Stimulated activated CD4-positive, alpha-beta T cell treated with anti-CD3 and anti-CD28 coated beads, Interleukin-4, amount 100 ng/mL, for 48 hours (primary cell): ENCODE measurements around the gene PLPP3.
"Not testable (repeated sequence)": the region's sequence is repeated elsewhere in the genome, so short reads cannot be mapped to it uniquely, and the experiment has no call there.

Experiments
- DNase-seq, 2 donors: peaks; one replicate each; pipeline ENCODE4 v3.0.0-alpha.2; 2020; ENCODE audit warnings: low read depth in 2 of 2

PLPP3 gene

DNA sequence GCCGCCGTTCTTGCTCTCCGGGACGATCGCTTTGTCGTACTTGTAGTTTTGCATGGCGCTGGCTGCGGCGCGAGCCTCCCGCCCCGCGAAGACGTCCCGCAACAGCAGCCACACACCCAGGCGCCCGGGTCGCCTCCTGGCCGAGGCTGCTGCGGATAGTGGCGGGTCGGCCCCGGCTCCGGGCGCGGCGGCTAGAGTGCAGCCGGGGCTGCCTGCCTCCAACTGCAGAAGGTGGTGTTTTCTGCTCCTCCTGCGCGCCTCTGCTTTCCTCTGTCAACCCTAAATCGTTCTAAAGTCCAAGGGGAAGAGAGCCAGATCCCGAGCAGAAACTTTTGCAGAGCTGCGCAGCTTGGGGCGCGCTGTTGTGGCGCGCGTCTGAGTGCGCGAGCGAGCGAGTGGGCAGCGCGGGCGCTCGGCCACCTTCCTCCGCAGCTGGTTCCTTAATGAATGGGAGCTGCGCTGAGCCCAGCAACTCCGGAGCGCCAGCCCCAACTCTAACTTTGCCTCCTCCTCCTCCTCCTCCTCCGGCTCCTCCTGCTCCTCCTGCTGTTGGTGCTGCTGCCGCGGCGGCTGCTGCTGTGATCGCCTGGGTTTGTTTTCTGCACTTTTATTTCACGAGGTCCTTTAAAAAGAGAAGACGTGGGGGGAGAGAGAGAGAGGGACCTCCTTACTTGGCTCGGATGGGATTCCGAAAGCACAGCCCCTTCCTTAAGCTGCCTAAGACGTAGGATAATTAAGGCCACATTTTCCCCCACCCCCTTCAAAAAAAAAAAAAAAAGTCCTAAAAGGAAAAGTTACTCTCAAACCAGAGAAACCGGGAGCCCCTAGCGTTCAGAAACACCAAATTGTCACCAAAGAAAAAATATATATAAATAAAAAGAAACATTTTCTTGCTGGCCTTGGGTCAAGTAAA is at the start of gene PLPP3:
Gene PLPP3 (minus strand): TSS at position 601 of the 913 bp plus-strand sequence. CDS start 547 bp downstream, at position 54.
- DNase-seq: no peak

DNA sequence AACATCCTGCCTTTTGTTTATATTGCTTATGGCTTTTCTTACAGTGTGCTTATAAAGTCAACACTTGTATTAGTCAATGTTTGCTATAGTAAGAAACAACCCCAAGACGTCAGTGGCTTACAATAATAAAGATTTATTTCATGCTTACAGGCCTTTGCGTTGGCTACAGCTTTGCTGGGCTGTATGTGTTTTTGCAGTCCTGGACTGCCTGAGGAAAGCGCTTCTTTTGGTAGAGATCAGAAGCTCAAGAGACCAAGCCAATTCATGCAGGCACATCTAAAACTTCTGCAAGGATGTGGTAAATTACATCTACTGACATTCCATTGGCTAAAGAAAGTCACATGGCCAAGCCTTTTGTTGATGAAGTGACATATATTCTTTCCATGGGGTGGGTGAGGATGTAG is 48.3 kb upstream of the PLPP3 start:
- DNase-seq: no peak

DNA sequence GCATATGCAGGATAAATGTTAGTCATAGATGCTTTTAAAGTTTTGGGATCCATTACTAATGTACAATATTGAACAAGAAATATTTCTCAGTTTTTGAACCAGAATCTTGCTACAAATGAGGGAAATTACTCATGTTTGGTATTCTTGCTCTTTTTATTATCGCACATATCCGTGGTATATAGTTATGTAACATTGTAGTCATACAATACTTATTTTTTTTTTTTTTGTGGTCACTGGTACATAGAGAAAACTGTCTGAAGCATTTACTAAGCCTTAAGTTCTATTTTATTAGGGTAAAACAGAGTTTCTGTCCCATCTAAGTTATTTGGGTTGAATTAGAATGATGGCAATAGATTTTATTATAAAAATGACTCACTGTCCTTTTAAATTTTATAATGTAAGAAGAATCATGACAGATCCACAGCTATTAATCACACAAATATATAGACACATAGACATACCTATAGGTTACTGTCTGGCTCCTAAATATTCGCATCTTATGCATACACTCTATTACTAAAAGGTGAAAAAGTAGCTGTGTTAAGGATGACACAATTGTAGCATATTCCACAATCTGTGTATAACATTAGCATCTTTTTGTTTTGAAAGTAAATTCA is 47.8 kb upstream of the PLPP3 start:
- no peak for DNase-seq

DNA sequence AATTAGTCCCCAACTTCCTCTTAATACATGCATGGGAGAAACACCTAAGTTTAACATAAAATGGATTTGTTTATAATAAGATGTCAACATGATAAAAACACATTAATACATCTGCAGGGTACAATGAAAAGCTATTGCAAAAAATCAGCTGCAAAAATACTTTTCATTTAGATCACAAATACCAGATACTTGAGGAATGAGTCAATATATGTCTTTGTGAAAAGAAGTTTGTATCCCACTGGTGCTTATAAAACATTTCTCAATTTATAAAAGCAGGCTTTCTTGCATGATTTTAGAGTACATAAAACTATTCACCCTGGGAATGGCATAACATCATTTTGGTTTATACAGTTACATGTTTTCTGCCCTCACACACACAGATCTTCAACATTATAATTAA is 47.2 kb upstream of the PLPP3 start:
- no peak for DNase-seq

DNA sequence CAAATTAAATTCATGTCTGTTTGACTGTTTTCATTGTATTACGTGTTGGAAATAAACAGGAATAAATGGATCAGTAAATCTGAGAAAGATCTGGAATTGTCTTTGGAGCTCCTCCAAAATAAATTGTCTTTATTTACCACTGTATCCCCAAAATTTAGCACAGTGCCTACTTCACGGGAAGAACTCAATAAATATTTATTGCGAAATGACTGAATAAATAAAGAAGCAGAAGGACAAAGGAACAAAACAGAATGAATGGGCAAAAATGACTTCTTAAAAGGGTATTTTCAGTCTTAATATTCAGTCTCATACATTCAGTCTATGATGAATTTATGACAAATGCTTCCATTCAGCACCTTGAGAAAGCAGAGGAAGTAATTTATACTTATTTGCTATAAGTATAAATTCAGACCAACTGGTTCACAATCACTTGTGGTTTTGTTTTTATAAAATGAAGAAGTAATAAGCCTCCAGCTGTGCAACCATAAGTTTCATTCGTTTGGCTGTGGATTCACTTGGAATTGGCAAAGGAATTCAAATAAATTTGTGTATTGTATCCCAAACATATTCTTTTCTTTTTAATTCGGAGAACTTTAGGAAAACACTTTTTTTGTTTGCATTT is 46.6 kb upstream of the PLPP3 start:
- no peak for DNase-seq

DNA sequence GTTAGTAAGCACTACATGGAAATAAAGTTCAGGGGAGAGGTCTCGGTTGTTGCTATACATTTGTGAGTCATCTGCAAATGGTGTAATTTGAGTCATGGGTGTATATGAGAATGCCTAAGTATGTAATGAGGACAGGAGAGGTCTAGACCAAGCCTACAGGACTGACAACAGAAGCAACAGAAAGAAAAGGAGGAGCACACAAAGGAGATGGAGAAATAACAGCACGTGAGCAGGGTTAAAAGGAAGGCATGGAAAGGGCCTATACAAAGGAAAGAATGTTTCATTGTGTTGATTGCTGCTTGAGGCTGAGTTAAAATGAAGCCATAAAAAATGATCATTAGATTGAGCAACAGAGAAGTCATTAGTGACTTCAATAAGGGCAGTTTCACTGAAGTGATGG is 37.8 kb upstream of the PLPP3 start:
- DNase-seq: no peak

DNA sequence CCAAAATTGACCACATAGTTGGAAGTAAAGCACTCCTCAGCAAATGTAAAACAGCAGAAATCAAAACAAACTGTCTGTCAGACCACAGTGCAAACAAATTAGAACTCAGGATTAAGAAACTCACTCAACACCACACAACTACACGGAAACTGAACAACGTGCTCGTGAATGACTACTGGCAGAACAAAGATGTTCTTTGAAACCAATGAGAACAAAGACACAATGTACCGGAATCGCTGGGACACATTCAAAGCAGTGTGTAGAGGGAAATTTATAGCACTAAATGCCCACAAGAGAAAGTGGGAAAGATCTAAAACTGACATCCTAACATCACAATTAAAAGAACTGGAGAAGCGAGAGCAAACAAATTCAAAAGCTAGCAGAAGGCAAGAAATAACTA is 31.4 kb upstream of the PLPP3 start:
- not testable (repeated sequence) for DNase-seq

DNA sequence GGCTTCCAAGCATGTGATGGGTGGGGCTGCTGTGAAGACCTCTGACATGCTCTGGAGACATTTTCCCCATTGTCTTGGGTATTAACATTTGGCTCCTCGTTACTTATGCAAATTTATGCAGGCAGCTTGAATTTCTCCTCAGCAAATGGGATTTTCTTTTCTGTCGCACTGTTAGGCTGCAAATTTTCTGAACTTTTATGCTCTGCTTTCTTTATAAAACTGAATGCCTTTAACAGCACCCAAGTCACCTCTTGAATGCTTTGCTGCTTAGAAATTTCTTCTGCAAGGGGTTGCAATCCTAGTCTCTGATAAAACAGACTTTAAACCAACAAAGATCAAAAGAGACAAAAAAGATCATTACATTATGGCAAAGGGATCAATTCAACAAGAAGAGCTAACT is 30.7 kb upstream of the PLPP3 start:
- DNase-seq: not testable (repeated sequence)

DNA sequence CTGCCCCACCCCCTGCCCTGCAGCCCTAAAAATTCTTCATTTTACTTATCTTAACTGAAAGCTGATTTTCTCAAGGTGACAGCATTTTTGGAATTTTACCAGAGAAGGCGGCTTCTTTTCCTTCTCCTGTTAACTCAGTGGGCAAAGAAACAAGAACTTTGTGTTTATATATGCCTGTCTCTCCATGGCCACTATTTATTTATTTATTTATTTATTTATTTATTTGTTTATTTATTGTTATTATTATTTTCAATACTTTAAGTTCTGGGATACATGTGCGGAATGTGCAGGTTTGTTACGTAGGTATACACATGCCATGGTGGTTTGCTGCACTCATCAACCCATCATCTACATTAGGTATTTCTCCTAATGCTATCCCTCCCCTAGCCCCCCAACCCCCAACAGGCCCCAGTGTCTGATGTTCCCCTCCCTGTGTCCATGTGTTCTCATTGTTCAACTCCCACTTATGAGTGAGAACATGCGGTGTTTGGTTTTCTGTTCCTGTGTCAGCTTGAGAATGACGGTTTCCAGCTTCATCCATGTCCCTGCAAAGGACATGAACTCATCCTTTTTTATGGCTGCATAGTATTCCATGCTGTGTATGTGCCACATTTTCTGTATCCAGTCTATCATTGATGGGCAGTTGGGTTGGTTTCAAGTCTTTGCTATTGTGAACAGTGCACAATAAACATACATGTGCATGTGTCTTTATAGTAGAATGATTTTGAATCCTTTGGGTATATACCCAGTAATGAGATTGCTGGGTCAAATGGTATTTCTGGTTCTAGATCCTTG is 16.2 kb upstream of the PLPP3 start:
- not testable (repeated sequence) for DNase-seq

DNA sequence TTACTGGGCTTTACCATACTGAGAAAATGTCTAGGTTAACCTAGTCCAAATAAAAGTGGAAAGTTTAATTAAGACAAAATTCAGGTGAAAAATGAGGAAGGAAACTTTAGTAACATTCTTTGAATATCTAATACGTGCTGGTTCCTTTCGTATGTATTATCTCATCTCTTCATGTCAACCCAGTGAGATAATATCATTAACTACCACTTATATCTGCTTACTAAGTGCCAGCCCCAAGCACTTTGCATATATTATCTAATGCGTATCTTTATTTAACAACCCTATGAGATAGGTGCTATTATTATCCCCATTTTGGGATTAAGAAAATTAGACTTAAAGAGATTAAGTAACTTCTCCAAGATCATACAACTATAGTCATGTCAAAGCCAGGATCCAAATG is 12.5 kb upstream of the PLPP3 start:
- DNase-seq: no peak

DNA sequence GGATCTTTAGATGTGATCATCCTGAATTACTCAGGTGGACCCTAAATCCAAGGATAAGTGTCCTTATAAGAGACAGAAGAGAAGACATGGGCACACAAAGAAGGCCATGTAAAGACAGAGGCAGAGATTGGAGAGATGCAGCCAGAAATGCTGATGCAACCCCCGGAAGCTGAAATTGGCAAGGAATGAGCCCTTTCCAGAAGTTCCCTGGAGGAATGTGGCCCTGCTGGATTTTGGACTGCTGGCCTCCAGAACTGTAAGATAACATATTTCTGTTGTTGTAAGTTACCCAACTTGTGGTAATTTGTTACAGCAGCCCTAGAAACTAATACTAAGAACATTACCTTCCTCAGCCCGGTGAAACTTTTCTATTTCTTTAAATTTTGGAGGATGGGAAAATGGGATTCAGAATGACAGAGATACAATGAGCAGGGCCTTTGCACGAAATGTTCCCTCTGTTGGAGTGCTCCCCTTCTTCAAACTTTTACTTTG is 11.2 kb upstream of the PLPP3 start:
- DNase-seq: no peak

DNA sequence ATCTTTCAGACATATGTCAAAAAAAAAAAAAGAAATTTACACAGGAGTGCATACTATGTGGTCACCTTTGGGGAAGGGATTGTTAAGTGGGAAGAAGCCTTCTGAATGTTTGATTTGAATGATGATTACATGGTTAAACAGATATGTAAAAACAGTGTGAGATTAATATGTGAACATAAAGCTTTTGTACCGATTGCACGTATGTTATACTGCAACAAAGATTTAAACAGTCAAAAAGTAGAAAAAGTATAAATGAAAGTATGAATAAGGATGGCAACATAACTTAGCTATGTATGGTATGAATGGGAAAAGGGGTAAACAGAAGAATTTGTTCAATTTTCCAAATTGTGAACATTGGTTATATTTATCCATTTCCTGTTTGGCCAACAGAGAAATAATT is 10.0 kb upstream of the PLPP3 start:
- DNase-seq: no peak

DNA sequence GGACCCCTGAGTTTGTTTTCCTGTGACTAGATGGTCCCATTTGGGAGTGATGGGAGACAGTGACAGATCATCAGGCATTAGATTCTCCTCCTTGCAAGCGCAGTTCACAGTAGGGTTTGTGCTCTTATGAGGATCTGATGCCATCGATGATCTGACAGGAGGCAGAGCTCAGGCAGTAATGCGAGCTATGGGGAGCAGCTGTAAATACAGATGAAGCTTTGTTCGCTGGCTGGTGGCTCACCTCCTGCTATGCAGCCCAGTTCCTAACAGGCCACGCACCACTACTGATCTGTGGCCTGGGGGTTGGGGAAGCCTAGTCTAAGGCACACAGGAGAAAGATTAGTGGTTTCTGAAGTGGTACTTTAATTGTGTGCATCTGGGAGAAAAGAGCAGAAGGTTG is 7.1 kb upstream of the PLPP3 start:
- DNase-seq: no peak

DNA sequence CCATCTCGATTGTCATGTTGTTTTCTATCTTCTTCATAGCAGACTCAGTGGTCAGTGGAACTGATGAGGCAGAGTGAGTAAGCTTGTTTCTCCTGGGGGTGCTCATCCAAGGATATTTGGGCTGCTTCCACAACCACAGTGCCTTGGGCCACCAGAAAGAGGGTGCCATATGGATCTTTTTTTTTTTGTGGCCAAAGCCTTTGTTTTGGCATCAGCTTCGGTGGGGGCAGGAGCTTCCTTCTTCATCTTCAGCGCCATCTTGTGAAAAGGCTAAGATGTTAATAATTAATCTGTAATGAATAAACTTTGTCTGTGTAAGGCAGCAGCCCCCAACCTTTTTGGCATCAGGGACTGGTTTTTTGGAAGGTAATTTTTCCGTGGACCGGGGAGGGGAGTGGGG is 6.6 kb upstream of the PLPP3 start:
- DNase-seq: no peak

DNA sequence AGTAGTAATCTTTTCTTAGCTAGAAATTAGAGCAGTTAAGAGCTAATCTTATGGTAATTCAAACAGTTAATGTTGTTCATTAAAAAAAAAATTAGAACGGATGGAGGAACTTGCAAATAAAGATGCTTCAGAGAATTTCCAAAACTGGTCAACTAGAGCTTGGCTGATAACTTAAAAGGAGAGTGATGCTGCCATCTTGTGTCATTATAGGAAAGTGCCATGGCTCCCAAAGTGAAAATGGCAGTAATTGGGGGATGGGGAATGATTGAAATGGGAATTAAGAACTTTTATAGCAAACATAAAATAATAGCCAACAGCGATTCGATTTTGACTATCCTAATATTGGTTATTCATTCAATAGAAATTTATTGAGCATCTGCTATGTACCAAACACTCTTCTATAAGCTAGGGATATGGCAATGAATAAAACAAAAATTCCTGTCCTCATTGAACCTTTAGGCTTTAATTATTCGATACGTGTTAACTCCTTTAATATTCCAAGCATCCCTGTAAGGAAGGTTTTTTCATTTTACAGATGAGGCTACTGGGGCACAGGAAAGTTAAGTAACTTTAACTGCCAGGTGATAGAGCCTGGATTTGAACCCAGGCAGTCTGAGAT is 5.7 kb upstream of the PLPP3 start:
- no peak for DNase-seq

DNA sequence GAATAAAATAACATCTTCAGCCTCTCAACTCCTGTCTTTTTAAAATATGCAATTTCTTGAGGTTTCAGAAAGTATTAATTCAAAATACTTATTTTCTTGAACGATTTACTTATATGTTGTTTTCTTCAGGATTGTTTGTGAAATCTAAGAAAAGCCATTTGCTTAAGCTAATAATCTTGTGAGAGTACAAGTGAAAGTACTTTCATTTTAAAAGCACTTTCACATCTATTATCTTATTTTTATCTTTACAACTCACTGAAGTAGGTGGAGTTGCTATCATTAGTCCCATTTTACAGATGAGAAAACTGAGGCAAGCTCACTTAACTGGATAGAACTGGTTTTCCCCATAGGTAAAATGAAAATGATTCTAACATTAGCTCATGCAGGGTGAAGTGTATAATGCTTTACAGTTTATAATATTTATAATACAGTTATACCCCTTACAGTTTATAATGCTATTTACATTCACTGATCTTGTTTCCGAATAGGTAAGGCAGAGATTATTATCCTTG is 4.7 kb upstream of the PLPP3 start:
- DNase-seq: no peak

DNA sequence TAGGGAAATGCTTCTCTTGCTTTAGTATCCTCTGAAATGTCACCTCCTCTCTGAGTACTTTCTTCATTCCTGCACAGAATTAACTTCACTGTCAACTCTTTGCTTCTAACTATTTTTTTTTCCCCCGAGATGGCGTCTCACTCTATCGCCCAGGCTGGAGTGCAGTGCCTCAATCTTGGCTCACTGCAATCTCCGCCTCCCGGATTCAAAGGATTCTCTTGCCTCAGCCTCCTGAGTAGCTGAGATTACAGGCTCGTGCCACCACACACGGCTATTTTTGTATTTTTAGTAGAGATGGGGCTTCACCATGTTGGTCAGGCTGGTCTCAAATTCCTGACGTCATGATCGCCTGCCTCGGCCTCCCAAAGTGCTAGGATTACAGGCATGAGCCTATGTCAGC is 1.4 kb upstream of the PLPP3 start:
- DNase-seq: no peak

DNA sequence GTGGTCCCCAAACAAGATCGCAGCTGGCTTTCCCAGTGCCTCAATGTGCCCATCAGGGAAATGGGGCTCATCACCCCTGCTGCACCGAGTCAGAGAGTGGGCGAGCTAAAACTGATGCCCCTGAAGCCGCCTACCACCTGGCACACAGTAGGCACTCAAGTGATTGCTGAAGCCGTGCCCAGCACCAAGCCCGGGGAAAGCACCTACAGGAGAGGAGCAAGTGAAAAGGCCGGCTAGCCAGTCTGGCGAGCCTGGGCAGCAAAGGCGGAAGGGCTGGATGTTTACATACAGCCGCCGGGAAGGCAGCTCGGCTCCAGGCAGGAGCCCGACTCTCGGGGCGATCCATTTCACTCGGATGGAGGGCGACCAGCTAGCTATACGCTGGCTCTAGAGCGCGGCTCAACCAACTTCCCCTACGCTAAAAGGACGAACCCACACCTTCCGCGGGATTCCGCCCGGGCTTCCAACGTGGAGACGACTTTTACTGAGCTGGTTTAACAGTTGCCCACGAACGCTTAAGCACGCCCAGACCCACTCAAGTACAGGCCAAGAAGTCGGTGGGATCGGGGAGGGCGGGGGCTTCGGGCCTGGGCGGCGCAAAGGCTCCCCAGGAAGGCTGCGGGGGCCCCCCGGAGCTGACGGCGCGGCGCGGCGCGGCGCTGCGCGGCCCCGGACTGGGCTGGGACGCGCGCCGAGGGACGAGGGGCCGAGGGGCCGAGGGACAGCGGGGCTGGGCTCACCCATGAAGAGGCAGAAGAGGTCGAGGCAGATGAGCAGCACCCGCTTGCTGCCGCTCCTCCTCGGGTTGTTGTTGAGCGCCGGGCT is 1.0 kb downstream of the PLPP3 start:
- no peak for DNase-seq

DNA sequence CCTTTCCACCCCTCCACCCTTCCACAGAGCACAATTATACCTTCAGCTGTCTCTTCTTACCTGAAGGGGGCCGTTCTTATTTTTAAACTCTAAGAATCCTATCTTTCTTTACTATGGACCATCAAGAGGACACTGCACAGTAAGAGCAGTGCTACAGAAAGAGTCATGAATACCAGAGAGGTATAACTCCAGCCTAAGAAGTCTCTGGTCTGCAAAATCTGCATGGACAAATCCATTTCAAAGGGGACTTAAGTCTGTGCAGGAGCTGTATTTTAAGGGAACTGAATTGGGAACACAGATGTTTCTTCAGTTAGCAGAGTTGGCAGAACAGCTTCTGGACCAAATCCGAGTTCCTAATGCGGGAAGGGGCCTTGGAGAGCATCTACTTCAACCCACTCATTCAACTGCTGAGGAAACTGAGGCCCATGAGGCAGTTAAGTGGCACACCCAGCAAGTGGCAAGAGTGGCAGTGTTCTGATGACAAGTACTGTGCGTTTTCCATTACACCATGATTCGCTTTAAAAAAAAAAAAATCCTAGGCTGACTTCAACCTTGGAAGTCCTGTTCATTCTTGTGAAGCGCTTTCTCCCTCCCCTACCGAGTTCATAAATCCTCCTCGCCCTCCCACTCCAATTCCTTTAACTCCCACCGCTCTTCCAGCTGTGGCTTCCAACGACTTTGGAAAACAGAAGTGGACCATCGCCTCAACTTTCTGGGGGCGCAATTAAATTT is 1.8 kb downstream of the PLPP3 start:
- no peak for DNase-seq
